Activated T-cell treated with anti-CD3 and anti-CD28 coated beads for 1 hour (primary cell): ENCODE data around the gene BZW1.

ENCODE experiments used
- DNase-seq: peaks from one replicate; pipeline ENCODE4 v3.0.0-alpha.2; 2020; ENCODE audit warnings: low read depth

The BZW1 gene

DNA sequence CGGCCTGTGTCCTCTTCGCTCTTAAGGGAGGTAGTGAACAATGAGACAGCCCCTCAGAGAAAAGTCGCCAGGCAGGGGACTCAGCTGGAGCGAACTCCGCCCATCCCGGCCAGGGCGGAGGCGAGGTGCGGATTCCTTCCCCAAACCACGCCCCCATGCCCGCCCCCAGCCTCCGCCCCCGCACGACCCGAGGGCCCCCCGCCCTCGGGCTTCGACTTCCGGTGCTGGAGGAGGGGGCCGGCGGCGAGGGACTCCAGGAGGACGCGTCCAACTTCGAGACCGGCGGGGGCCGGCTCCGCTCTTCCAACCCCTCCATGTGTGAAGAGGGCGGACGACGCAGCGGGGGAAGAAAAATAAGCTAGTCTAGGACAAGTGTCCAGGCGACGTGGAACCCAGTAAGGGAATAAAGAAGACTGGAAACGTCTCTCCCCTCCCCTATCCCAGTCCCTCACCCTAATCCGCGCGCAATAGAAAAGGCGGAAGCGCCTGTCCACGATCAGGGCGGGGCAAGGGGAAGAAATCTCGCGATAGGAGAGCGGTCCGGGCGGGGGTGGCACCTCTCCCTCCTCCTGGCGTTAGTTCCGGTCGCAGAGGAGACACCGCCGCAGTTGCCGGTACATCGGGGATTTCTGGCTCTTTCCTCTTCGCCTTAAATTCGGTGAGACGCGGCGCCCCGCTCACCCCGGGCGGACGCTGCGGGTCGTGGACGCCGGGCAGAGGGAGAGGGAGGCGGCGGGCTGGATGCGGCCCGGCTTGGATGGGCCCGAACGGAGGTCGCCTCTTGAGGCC is at the start of gene BZW1:
Gene BZW1 (plus strand): TSS at position 578 of the 789 bp plus-strand sequence. CDS start 1,308 bp downstream, outside the sequence.
- DNase-seq: peak; percentile 95

DNA sequence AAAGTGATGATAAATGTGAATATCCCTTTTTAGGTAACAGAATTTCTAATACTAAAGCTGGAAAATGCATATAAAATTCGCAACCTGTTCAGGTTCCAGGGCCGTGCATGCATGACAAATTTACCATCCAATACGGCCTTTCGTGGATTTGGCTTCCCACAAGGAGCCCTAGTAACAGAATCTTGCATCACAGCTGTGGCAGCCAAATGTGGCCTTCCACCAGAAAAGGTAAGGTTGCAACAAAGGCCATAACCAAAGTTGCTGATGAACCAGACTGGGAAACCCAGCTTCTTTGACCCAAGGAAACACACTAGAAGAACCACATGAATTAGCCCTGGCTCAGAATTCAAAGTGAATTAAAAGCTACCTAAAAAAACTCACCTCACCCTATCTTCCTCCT is 49.6 kb upstream of the BZW1 start:
- DNase-seq: no peak

DNA sequence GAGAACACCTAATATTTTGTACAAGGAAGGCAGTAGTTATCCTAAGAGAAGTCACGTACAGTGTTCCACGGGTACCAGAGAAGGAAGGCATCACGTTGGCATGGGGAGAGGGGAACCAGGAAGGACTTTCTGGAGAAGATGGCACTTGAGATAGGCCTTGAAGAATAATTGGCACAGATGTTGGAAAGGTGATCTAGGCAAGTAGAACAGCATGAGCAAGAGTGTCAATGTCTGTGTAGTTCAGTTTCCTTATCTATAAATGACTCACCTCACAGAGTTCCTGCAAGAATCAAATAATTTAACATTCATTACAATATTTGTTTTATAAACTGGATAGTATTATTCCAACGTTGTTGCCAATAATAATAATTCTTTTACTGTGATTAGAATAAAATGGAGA is 48.3 kb upstream of the BZW1 start:
- DNase-seq: no peak

DNA sequence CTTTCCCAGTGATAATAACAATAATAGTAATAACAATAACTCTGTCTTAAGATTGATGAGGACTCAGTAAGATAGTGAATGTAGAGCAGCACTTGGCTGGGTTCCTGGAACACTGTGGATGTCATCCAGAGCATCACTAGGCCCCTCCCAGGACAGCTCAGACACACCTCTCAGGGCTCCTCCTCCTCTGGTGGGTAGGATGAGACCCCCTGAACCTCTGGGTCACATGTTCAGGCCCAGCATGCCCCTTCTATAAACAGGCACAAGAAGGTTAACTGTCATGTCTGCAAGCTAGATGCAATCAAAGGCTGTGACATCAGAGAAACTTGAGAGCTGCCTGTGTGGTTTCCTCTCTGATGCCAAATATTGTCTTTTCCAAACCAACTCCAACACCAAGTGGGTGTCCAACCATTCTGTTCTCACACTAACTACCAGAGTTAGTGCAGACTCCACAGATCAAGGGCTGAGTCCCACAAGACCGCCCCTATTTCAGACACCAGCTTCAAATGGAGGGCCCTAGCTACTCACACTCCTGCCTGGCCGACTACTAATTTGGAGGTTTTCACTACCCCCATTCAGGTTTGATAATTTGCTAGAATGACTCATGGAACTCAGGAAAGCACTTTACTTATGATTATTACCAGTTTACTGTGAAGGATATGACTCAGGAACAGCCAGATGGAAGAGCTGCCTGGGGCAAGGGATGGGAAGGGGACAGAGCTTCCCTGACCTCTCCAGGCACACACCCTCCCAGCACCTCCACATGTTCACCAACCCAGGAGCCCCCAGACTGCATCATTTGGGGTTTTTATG is 46.4 kb upstream of the BZW1 start:
- no peak for DNase-seq

DNA sequence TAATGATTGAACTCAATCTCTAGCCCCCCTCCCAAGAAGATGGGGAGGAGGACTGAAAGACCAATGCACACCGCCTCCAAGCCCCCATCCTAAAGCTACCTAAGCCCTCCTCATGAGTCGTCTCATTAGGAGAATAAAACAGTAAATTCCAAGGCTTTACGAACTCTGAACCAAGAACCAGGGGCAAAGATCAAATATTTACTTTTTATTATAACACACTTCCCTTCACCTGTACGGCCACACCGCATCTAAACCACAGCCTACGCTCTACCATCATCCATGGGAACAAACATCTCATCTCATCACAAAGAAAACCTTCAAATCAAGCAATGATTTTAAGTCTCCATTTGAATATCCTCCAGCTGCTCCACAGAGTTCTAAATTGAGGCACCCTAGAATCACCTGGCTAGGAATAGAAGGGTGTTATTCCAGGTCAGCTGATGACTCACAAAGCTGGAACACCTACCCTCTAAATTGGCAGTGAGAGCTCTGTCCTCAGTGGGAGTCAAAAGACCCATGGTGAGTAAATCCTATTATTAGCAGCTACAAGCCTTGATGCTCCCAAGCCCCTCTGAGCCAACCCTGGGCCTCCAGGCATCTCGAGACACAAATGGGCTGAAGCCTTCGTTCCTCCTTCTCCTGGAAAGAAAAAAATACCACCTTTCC is 45.6 kb upstream of the BZW1 start:
- no peak for DNase-seq

DNA sequence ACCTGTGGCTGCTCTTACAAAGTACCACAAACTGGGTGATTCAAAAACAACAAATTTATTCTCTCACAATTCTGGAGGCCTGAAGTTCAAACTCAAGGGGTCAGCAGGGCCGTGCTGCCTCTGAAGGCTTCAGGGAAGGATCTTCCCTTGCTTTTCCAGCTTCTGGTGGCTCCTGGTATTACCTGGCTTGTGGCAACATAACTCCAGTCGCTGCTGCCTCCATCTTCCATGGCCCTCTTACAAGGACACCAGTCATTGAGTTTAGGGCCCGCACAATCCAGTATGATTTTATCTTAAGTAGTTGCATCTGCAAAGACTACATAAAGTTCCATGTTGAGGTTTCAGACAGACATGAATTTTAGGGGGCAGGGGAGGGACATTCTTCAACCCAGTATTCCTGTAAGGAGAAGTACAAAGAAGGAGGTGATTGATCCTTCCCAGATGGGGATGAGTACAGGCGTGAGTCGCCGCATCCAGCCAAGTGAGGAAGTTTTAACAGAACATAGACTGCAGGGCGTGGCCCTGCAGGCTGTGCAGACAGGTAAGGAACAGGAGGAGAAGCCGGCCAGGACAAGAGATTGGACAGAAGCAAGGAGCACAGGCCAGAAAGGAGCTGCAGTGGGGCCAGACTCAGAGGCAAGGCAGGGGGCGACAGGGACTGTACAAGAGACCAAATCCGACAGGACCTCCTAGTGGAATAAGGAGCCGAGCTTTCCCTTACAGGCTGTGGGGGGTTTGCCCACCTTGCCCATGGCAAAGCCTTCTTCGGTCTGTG is 44.4 kb upstream of the BZW1 start:
- DNase-seq: no peak

DNA sequence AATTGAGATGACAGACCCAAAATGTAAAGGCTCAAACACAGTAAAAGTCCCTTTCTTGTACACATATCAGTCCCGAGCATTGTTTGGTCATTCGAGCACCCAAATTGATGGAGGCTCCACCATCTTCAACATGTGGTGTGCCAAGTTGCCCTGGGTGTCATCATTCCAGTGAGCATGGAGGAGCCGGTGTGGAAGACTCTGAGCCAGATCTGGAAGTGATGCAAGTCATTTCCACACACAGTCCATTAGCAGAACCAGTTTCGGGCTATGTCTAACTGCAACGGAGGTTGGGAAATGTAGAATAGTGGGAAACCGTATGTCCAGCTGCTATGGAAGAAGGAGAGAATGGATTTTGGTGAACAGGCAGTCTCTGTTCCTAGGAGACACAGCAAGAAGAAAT is 40.9 kb upstream of the BZW1 start:
- no peak for DNase-seq

DNA sequence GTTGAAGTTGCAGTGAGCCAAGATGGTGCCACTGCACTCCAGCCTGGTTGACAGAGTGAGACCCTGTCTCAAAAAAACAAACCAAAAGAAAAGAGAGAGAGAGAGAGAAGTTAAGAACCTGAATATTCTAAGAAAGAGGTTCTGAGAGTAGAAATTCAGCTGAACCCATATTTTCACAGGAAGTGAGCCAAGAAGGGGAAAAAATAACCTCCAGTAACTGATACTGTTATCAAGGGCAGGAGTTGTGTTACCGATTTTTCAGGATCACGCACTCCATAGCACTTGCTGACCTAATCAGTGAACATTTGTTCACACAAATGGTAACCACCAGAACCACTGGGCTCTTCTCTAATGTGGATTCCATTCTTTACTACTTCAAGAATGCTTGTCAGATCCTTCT is 39.1 kb upstream of the BZW1 start:
- no peak for DNase-seq

DNA sequence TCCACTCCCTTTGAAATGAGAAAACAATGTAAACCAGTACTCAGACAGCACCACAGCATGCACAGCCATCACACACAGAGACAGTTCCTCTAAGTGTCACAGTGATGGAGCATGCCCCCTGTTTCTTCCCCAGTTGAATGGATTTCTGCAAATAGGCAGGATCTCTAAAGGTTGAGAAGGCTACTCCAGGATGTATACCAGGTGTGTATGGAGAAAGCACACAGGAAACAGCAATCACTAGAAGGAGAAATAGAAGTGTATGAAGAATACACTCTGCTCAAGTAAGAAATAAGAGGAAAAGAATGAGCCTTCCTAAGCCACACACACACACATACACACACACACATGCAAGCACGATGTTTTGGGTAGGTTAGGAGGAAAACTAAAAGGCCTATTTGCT is 38.6 kb upstream of the BZW1 start:
- no peak for DNase-seq

DNA sequence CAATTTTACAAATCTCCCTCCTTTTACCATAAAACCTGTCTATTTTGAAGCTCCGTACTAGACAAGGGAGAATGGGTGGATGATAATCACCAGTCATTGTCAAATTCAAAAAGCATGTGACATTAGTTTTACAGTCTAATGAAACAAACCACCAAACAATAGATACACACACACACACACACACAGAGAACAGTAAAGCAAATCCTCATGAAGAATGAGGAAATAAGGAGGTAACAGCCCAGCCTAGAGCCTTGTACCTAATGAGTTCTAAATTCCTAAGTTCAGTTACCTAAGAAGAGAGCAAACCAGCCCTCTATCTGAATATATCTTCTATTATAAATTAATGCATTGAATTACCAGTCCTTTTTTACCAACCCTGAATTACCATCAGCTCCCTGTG is 36.8 kb upstream of the BZW1 start:
- no peak for DNase-seq

DNA sequence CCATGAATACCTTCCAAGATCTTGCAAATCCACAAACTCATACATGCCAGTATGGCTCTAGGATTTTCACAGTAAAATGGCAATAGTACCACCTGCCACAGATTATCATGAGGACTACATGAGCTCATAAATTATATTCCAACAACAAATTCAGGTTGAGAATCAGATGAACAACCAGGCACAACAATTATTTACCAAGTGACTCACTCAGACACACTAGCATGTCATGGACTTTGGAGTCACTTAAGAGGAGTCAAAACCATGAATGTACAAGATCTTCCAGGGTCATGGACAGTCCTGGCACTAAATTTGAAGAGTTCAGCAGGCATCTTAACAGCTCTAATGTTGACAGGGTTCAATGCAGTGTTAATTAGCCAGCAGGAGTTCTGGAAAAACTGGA is 34.4 kb upstream of the BZW1 start:
- no peak for DNase-seq

DNA sequence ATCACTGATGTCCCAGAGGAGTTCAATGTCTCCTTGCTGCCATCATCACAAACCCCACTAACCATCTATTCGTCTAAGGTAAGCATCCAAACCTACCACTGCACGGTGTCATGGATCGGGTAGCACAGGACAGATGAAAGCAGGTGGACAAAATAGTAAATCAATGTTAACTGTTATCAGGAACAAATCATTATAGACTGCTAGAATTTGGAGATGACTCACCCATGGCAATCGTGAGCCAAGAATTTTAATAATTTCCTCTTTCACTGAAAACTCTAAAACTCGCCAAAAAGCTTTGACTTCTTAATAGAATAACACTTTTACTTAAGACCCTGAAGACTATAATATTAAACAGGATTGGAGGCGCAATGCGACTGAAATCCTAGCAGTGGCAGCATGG is 33.7 kb upstream of the BZW1 start:
- no peak for DNase-seq

DNA sequence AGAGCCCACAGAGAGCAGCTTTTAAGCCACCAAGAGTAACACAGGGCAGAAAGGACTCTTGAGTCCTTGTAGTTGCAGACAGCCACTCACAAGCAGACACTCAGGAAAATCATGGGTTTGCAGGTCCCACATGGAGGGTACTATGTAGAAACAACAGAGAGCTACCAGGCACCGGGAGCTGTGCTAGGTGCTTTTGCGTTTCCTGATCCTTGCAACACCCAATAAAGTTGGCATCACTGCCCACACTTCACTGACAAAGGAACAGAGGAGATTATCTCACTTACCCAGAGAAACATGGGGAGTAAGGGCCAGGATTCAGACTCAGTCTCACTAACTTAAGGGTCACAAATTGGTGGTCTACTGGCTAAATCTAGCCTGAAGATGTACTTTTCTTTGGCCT is 32.5 kb upstream of the BZW1 start:
- no peak for DNase-seq

DNA sequence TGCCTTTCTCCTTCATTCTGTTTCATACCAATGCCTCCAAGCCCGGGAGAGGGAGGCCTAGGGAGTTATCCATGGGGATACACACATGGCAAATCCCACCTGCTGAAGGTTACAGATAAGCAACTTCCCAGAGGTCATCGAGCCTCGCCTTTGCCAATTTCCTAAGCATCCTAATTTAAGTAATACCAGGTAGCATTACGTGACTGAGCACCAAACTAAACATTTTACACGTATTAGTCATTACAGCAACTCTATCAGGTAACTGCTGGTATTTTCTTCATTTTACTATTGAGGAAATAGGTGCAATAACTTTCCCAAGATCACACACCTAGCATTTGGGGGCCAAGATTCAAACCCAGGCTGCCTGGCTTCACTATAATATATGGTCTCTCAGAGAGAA is 30.1 kb upstream of the BZW1 start:
- no peak for DNase-seq

DNA sequence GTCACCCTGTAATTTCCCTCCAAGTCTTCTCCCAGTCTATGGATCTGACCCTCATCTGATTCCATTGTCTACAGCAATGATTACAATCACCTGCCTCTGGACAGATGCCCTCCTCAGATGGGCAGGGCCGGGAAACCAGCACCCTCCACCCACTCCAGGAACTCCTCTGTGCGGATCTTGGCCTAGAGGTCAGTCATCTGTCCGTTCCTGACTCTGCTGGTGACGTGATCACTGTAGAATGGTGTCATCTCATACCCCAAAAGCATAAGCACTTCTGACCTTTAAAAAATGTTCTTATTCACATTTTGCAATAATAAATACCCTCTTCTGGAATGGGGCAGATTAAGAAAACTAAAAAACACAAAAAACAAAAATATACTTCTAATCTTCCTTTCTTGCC is 29.5 kb upstream of the BZW1 start:
- no peak for DNase-seq

DNA sequence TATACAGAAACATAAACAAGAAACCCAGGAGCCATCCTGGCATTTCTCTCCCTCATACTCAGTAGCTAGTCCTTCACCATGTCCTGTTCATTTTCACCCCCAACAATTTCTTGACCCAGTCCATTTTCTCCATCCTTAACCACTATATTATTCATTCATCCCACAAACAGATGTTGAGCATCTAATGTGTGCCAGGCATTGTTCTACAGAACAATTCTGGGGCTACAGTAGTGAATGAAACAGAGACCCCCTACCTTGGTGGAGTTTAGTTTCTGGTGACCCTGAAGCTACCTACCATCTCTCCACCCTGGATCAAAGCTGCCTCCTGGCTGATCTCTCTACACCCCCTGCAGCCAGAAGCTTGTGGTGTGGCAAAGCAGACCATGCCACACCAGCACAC is 27.5 kb upstream of the BZW1 start:
- no peak for DNase-seq

DNA sequence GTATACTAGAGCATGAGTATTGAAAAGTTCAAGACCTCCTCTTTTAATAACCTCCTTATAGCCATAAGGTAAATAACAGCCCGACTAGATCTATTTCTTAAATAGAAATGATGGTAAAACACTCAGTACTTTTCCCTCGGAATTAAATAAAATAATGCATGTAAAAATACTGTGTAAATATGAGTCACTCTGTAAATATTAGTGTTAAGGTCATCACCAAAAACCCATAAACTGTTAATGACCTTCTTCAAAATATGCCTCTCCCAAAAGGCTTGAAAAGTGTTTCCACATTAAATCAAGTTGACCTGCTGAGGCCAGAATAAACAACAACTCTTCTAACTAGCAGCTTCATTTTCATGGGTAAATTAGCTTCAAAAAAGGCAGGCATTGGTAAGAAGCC is 25.3 kb upstream of the BZW1 start:
- DNase-seq: no peak

DNA sequence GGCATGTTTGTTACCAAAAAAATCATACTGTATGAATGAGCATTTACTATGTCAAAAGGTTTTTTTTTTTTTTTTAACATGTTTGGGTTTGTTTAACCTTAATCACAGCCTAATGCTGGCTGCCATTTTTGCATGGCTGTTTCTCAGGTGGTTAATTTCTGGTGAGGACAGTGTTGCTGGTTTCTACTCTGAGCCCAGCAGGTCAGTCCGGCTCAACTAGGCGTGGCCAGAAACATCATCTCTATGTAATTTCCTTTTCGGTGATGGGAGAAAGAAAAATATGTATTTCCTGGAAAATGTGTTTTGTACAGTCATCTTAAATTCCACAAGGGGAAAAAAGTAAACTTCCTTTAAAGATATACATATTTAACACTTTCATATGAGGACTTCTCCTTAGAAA is 24.9 kb upstream of the BZW1 start:
- no peak for DNase-seq

DNA sequence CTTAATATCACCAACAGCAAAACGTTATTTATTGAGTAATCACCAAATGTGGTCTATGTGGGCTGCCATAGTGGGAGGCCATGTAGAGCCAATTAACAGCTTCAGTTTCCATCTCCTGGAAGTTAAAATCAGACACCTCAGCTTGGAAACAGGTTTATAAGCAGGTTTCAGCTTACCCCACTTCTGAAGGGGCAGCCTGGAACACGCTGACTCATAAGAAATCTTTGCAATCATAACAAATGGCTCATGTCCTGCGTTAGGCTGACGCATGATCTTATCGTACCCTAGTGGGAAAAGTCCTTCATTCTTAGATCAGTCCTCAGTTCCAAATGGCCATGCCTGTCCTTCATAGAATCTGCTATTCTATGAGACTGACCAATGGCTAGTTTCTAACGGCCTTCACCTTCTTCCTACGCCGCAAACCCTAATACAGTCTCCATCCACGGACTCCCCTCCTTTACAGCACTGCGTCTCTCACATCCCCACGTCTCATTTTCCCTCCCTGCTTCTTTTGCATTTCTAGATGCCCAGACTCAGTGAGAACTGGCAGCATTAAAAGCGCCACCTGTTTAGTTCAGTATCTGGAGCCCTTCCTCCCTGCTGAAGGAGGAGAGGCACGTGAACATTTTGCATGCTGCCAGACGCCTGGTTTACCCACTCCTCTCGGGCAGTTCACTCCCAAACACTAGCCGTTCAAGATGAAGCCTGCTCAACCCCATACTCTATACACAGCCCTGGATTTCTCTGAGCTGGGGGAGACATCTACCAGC is 24.2 kb upstream of the BZW1 start:
- no peak for DNase-seq

DNA sequence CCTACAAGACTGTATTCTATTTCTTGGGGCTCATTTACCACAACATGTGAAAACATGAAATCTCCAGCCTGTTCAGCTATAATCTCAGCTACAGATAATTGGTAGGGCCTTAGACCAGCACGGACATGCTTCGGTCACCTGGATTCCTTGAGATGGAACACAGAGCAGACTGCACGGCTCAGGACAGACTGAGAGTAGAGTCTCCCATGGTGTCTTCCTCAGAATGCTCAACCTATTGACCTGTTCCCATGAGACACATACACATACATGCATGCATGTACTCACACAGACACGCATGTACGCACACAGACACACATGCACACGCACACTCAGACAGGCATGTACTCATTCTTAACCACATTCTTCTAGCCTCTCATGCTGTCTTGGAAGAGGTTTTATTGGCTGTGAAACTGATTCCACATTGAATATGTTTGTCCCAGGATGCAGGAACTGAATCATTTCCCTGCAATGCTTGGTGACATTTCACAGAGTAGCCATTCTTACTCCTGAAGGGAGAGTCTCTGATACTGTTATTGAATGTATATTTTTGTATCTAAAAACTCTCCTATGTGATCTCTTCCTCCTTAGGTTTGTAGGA is 23.5 kb upstream of the BZW1 start:
- no peak for DNase-seq

DNA sequence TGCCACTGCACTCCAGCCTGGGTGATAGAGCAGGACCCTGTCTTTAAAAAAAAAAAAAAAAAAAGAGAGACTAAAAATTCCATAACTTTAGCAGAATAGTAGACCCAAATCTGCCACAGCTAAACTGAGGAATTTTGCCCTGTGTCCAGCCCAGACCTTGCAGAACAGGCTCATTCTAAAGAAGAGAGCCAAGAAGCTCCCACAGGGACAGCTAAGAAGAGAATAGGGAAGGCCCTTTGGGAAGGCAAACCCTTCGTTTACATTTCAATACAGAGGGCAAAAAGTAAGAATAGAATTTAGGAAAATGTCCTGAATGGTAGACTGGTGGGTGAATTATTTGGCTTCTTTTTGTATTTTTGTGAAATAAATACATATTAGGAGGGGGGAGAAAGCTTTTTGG is 21.5 kb upstream of the BZW1 start:
- DNase-seq: no peak
